ENCODE data around the gene CCNE1.

DNA sequence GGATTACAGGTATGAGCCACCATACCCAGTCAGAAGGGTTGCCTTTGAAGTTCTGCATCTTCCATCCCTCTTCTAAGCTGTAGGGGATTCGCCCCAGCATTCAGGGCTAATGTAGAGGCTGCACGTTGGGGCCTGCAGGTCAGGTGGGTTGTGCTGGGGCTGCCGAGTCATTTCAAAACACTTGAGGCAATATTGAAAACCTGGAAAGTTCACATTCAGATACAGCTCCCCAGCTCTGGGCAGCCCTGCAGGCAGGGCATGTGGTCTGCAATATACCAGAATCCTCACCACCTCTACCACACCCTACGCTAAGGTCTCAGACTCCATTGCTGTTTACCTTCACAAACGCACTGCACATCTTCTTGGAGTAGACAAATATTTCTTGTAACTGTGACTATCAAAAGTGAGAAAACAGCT, 24.6 kb downstream of the CCNE1 start:
- TF ChIP-seq NFIC (IDR thresholded peaks at IDR 0.05; ENCODE audit: low read length) (no peak), ZNF274 (CRISPR knock-in tag; IDR thresholded peaks at IDR 0.05) (no peak), KAT7 (CRISPR knock-in tag; IDR thresholded peaks at IDR 0.05; ENCODE audit: borderline replicate concordance) (no peak), TCF12 (IDR thresholded peaks at IDR 0.05) (no peak), TCF12 (CRISPR knock-in tag; IDR thresholded peaks at IDR 0.05) (no peak), ZNF430 (CRISPR knock-in tag; IDR thresholded peaks at IDR 0.05) (no peak), KDM5A (IDR thresholded peaks at IDR 0.05; ENCODE audit: borderline replicate concordance, low read length) (no peak), PTBP1 (IDR thresholded peaks at IDR 0.05; ENCODE audit: low read depth, low read length, poor library complexity, severe bottlenecking) (no peak)
